GOT3 (cell line): ENCODE measurements around the gene KCNC3.
"Not testable (repeated sequence)": the region's sequence is repeated elsewhere in the genome, so short reads cannot be mapped to it uniquely, and the experiment has no call there.

Experiments used
- DNase-seq: peaks from one replicate; lab custom pipeline; 2025; ENCODE audit warnings: mixed read lengths; lab: John Stamatoyannopoulos, UW

Gene KCNC3

DNA sequence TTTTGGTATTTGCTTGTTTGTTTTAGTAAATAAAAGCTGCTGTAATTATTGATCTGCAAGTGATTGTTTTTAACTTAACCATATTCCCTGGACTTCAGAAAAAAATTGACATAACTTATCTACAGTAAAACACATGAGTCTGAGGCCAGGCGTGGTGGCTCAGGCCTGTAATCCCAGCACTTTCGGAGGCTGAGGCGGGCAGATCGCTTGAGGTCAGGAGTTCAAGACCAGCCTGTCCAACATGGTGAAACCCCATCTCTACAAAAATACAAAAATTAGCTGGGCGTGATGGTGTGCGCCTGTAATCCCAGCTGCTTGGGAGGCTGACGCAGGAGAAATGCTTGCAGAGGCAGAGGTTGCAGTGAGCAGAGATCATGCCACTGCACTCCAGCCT, 24.3 kb upstream of the KCNC3 start:
- not testable (repeated sequence) for DNase-seq

GRCh38 chr19:50352242-50352641, 23.1 kb upstream of the KCNC3 start:
- DNase-seq: no peak

- DNase-seq: no peak
Observed at GRCh38 chr19:50349277-50350057, 20.3 kb upstream of the KCNC3 start.

- DNase-seq: not testable (repeated sequence)
Observed at GRCh38 chr19:50347089-50347581, 18.0 kb upstream of the KCNC3 start.

GRCh38 chr19:50344661-50345318, 15.6 kb upstream of the KCNC3 start:
- DNase-seq: no peak

- no peak for DNase-seq
Observed at GRCh38 chr19:50341091-50341564, 12.0 kb upstream of the KCNC3 start.

GRCh38 chr19:50340331-50340730, 11.2 kb upstream of the KCNC3 start:
- DNase-seq: no peak

- not testable (repeated sequence) for DNase-seq
Observed at GRCh38 chr19:50337031-50337430, 7.9 kb upstream of the KCNC3 start.

- DNase-seq: no peak
Observed at GRCh38 chr19:50334741-50335421, 5.7 kb upstream of the KCNC3 start.

- no peak for DNase-seq
Observed at GRCh38 chr19:50333737-50334617, 4.8 kb upstream of the KCNC3 start.

- no peak for DNase-seq
Observed at GRCh38 chr19:50333235-50333736, 4.1 kb upstream of the KCNC3 start.

GRCh38 chr19:50332244-50333038, 3.3 kb upstream of the KCNC3 start:
- no peak for DNase-seq

GRCh38 chr19:50331994-50332243, 2.7 kb upstream of the KCNC3 start:
- DNase-seq: no peak

DNA sequence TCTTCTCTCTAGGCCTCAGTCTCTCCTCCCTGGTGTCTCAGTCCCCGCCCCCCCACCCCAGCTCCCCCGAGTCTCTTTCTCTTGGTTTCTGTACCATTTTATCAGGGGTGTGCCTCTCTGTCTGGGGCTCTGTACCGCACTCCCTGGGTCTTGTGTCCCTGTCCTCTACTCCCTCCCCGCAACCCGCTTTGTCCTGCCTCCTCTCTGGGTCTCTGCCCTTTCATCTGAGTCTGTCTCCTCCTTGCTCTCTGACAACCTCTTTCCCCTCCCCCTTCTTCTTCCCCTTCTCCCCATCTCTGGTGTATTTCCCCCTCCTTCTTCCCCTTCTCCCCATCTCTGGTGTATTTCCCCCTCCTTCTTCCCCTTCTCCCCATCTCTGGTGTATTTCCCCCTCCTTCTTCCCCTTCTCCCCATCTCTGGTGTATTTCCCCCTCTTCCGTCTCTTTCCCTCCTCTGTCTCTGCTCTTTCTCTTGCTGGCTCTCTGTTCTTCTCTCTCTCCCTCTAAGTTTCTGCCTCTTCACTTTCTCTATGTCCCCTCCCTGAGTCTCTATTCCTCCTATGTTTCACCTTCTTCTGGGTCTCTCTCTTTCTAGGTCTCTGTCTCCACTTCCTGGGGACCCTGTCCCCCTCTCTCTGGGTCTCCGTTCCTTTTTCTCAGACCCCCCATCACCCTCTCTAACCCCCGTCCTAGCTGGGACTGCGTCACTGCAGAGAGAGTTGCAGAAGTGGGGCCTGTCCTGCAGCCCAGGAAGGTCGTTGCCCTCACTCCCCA, 2.2 kb upstream of the KCNC3 start:
- no peak for DNase-seq

DNA sequence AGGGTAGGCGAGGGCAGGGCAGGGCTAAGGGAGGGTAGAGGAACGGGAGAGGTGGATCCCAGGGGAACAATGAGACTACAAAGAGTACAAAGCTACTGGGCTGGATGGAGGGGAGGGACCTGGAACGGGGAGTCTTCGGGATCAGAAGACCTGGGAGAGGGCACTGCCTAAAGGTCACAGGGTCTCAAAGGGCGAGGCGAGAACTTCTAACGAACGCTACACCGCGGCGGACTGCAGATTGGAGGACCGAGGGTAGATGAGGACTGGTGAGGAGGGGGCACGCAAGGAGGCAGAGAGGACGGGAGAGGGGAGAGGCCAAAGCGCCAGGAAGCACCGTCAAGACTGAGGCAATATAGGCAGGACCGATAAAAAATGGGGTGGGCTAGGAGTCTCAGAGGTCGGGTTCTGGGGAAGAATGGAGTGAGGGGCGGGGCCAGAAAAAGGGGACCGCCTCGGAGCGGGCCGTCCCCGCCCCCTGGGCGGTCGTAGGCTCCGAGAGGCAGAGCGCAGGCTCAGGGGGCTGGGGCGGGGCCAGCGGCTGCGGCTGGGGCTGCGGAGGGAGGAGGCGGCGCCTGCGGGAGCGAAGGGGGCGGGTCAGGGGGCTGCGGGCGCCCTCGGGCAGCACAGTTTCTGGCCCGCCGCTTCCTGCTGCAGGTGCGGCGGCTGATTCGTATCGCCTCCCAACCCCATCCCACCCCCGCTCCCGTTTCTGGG, 1.3 kb upstream of the KCNC3 start:
- DNase-seq: no peak

DNA sequence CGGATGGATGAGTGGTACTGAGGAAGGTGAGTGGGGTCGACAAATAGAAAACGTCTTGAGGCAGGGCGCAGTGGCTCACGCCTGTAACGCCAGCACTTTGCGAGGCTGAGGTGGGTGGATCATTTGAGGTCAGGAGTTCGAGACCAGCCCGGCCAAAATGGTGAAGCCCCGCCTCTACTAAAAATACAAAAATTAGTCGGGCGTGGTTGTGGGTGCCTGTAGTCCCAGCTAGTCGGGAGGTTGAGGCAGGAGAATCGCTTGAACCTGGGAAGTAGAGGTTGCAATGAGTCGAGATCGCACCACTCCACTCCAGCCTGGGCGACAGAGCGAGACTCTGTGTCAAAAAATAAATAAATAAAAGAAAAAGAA, 733 bp upstream of the KCNC3 start:
- DNase-seq: not testable (repeated sequence)

- no peak for DNase-seq
Observed at GRCh38 chr19:50328873-50329145, 368 bp downstream of the KCNC3 start.

- no peak for DNase-seq
Observed at GRCh38 chr19:50328224-50328872, 829 bp downstream of the KCNC3 start.
